ENCODE data around the gene SPOCD1. TPM values are rescaled to one million over a fixed set of nuclear protein-coding genes. Genes with fewer than 3 reads are reported as not detected.

SPOCD1 gene
- total and polyA plus RNA-seq, 2 of the 4 experiments (the other 2 are of a cell fraction) = 59.7 to 132 TPM

GRCh38 chr1:31809698-31810097 lies 6.1 kb downstream of the SPOCD1 start:
- dilution Hi-C loops (cut with HindIII; ENCODE audit: low sequenced_read_pairs, unreplicated experiment) = no loop called here
- Histone ChIP-seq H4K91ac (ENCODE audit: insufficient read depth, low read depth, low read length) (no peak overlapping the region), H3K36me3 (ENCODE audit: control insufficient read depth, insufficient read depth, low read length) (no peaks in the 10 kb centered on the region), H4K5ac (ENCODE audit: low read depth, low read length) (no peak overlapping the region), H2BK120ac (ENCODE audit: low read depth, low read length) (no peak overlapping the region), H3K23ac (ENCODE audit: low read depth, low read length) (no peak overlapping the region), H3K27me3 (ENCODE audit: control insufficient read depth, insufficient read depth, low read length) (no peaks in the 10 kb centered on the region), H3K4me1 (ENCODE audit: control insufficient read depth, insufficient read depth, low read length) (no peaks in the 10 kb centered on the region; the same call in 1 of the 2 replicates), H4K20me1 (ENCODE audit: insufficient read depth, low read length) (no peaks in the 10 kb centered on the region), H2BK5ac (ENCODE audit: low read depth, low read length, poor library complexity, severe bottlenecking) (no peak overlapping the region), H3K9me1 (ENCODE audit: insufficient read depth, low read length) (0 out of 2 replicates have a peak, but pooled peaks cover 3% of the 10 kb centered on the region), H4K8ac (ENCODE audit: low read depth in 2 of 2, low read length in 2 of 2) (no peak overlapping the region), H3K9ac (ENCODE audit: low read depth, low read length) (no peak overlapping the region), H3K4ac (ENCODE audit: low read depth, low read length) (no peak overlapping the region), H3K56ac (ENCODE audit: extremely low read depth, insufficient read depth, low read length) (no peak overlapping the region), H2AK9ac (replicated peaks; ENCODE audit: low read depth, low read length, poor library complexity) (no peak overlapping the region), H2AK5ac (ENCODE audit: low read depth, low read length) (no peak overlapping the region), H3K18ac (ENCODE audit: low read depth, low read length) (no peak overlapping the region), H3K9me3 (ENCODE audit: control insufficient read depth, insufficient read depth, low read length) (no peaks in the 10 kb centered on the region), H3K14ac (replicated peaks; ENCODE audit: low read depth, low read length) (no peak overlapping the region), H3K27ac (ENCODE audit: insufficient read depth, low read length) (no peak overlapping the region), H3K79me1 (ENCODE audit: low read depth in 1 of 2, low read length in 2 of 2) (no peaks in the 10 kb centered on the region), H3K4me2 (ENCODE audit: low read depth, low read length) (no peak overlapping the region), H2AFZ (replicated peaks; ENCODE audit: low read length, poor library complexity) (no peak overlapping the region), H2BK20ac (ENCODE audit: low read depth, low read length) (no peak overlapping the region), H3K4me3 (ENCODE audit: insufficient read depth, low read depth, low read length) (no peak overlapping the region), H2BK15ac (ENCODE audit: low read depth, low read length) (no peak overlapping the region)
- ATAC-seq (ENCODE audit: low read depth) (no peak), DNase-seq (no peak)
- WGBS, 2 experiments (ENCODE audit: extremely low coverage in 2 of 2, insufficient read length in 1 of 2) = 50% methylated on average over 1 of the region's 4 CpGs; no CpG with 5 or more reads in 1 of the 2 experiments
- BruUV-seq (replicated peaks) = no TSS peak
- intact Hi-C loops (cut with micrococcal nuclease) = no loop called here
- ChIA-PET POLR2A (ENCODE audit: unreplicated experiment) (no interaction called here), CTCF (no interaction called here)
- TF ChIP-seq RAD21 (IDR thresholded peaks at IDR 0.05; ENCODE audit: low read length) = no peak
- TF ChIP-seq, protein P1, sequence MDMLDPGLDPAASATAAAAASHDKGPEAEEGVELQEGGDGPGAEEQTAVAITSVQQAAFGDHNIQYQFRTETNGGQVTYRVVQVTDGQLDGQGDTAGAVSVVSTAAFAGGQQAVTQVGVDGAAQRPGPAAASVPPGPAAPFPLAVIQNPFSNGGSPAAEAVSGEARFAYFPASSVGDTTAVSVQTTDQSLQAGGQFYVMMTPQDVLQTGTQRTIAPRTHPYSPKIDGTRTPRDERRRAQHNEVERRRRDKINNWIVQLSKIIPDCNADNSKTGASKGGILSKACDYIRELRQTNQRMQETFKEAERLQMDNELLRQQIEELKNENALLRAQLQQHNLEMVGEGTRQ (IDR thresholded peaks at IDR 0.05; ENCODE audit: low read depth, low read length) = no peak
- TF ChIP-seq, protein P2, sequence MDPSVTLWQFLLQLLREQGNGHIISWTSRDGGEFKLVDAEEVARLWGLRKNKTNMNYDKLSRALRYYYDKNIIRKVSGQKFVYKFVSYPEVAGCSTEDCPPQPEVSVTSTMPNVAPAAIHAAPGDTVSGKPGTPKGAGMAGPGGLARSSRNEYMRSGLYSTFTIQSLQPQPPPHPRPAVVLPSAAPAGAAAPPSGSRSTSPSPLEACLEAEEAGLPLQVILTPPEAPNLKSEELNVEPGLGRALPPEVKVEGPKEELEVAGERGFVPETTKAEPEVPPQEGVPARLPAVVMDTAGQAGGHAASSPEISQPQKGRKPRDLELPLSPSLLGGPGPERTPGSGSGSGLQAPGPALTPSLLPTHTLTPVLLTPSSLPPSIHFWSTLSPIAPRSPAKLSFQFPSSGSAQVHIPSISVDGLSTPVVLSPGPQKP (IDR thresholded peaks at IDR 0.05; ENCODE audit: borderline replicate concordance, low read depth, low read length) = no peak
- TF ChIP-seq RCOR1 (IDR thresholded peaks at IDR 0.05; ENCODE audit: insufficient replicate concordance, low read length) = no peak
- no peak for TF ChIP-seq SMC3 (IDR thresholded peaks at IDR 0.05; ENCODE audit: low read depth, low read length)
- no peak for TF ChIP-seq FOS (IDR thresholded peaks at IDR 0.05; ENCODE audit: low read depth, low read length)
- TF ChIP-seq MAFK (IDR thresholded peaks at IDR 0.05; ENCODE audit: low read depth, low read length) = no peak
- TF ChIP-seq BHLHE40 (IDR thresholded peaks at IDR 0.05; ENCODE audit: low read depth, low read length) = no peak
- no peak for TF ChIP-seq RFX5 (IDR thresholded peaks at IDR 0.05; ENCODE audit: low read depth, low read length)
- in situ Hi-C loops (cut with MboI; ENCODE audit: low sequenced_read_pairs) = loop anchor here (5.0 kb wide), 1 partner anchor 153 kb away; no protein-coding TSS in a partner anchor
